HG02623 (cell line): ENCODE data around the gene CORIN.
"Not testable (repeated sequence)": the region's sequence is repeated elsewhere in the genome, so short reads cannot be mapped to it uniquely, and the experiment has no call there.

ENCODE experiments used
- ATAC-seq: cut with Tn5 transposase; IDR thresholded peaks from one replicate; pipeline ENCODE4 v1.9.1; 2021; ENCODE audit warnings: moderate library complexity; ENCODE audit not compliant: unreplicated experiment

Gene CORIN

DNA sequence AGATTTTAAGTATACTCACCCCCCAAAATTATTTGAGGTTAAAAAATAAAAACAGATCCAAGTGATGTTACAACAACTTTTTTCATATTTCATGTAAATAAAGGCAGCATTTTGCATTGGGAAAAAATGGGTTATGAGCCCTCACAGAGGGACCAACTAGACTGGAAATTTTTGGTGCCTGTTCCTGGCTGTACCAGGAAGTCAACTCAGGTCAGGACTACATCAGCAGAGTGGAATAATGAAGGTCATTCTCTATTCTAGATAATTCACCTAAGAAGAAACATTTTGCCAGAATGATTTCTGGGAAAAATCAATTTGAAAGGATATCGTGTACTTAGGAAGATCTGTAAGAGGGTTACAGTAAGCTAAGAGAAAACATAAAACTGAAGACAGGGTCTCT is 66.8 kb downstream of the CORIN start:
- ATAC-seq, result no peak

GRCh38 chr4:47767956-47768355 is 69.9 kb downstream of the CORIN start:
- not testable (repeated sequence) for ATAC-seq

DNA sequence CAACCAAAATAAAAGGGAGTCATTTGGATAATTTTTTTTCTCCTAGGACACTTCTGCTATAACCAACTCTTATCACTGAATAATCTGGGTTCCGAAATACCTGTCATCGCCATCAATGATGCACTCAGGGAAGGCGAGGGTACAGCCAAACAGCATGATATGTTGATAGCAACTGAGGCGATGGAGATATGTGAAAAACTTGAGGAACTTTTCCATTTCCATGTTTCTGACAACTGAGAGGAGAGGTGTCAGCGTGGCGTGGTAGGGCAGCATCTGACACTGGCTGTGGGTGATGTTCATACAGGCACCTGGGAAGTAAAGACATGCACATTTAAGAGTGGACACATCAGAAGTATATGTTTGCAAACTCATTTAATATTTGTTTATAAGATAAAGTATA is 74.6 kb downstream of the CORIN start:
- no peak for ATAC-seq

- ATAC-seq, result no peak
Observed at GRCh38 chr4:47762376-47763266, 75.2 kb downstream of the CORIN start.

GRCh38 chr4:47753316-47753715 is 84.6 kb downstream of the CORIN start:
- ATAC-seq, result not testable (repeated sequence)

DNA sequence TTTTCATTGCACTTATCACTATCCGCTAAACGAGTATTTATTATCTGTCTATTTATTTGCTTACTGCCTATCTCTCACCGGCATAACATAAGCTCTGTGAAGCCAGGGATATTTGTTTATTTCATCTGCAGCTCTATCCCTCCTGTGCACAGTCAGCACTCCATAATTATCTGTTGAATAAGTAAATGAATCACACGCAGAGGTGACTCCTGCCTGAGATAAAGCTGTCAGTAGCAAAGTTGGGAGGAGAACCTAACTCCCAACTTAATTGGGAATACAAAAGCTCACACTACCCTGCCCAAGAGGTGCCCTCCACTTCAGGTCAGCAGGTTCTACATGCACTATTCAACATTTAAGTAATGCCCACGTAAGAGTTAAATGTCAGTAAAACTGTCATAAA is 85.7 kb downstream of the CORIN start:
- ATAC-seq, result no peak

DNA sequence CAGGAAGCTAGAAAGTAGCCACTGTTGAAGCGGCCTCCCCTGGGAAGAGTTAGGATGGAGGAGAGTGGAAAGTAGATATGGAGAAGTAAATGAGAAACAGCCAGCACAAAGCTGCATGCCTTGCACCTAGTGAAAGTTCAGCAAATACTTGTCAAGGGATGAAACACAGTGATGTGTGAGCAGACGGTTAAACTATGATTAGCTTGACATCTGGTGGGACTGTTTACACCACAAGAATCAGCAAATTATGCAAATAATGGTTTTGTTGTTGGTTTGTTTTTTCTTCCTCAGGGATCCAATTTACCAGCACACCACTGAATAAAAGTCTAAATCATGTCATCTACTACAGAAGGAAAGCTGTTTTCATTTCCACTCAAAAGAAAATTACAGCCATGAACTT is 87.1 kb downstream of the CORIN start:
- ATAC-seq, result no peak

- ATAC-seq, result no peak
Observed at GRCh38 chr4:47749858-47750257, 88.0 kb downstream of the CORIN start.

- no peak for ATAC-seq
Observed at GRCh38 chr4:47749060-47749459, 88.8 kb downstream of the CORIN start.

GRCh38 chr4:47747846-47748494 is 89.9 kb downstream of the CORIN start:
- no peak for ATAC-seq

DNA sequence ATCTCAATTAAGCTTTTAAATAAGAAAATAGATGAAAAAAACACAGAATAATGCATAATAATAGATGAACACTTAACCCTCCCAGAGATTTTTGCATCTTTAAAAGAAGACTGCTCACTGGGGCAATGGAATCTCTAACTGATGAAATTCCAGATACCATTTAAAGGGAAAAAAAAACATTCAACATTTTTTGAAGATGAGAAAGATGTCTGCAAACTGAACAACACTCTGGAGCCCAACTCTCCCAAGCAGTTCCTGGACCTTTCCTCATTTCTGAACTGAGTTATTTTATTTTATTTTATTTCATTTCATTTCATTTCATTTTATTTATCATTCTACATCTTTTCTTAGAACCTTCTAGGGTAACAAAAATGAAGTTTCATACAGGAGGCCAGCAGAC is 90.7 kb downstream of the CORIN start:
- ATAC-seq, result no peak

GRCh38 chr4:47746122-47746521 is 91.7 kb downstream of the CORIN start:
- no peak for ATAC-seq

DNA sequence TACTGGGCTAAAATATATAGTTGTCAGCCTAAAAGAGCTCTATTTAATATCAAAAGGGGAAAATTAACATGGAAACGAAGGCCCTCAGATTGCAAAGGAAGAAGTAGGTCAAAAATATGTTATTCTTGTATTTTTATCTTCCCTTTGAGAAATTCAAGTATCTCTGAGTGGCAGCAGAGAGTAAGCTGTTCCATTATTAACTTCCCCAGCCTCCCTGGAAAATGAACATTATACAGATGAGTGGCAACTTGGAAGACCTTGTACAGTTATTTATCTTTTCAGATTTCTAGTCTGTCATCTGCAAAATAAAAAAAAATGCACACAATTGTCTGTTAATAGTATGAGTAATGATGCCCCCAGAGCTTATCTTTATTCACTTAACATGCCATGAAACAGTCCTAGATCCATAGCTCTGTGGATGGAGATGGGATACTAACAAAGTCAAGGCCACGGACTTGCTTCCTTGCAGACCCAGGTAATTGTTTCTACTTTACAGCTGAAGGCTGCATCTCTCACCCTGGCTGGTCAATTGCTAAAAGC is 93.0 kb downstream of the CORIN start:
- no peak for ATAC-seq

GRCh38 chr4:47744253-47744652 is 93.6 kb downstream of the CORIN start:
- ATAC-seq, result no peak

GRCh38 chr4:47741200-47741599 is 96.7 kb downstream of the CORIN start:
- ATAC-seq, result no peak

- ATAC-seq, result no peak
Observed at GRCh38 chr4:47737326-47737725, 100.5 kb downstream of the CORIN start.

- no peak for ATAC-seq
Observed at GRCh38 chr4:47736555-47736954, 101.3 kb downstream of the CORIN start.

DNA sequence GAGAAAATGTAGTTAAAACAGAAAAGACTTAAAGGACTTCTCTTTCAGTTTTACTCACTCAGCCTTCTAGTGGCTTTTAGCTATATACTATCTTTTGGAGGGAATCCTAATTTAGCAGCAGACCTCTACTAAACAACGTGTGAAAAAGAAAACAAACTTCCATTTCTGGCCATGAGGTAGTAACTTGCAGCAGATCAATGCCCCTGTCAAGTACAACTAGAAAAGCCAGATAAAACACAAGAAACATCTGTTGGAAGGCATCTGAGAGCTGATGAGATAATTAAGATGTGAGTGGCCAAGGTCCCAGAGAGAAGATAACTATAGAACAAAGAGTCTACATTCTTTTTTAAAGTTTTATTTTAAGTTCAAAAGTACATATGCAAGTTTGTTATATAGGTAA is 101.7 kb downstream of the CORIN start:
- ATAC-seq, result no peak

- no peak for ATAC-seq
Observed at GRCh38 chr4:47733302-47734175, 104.3 kb downstream of the CORIN start.

GRCh38 chr4:47731182-47731581 is 106.7 kb downstream of the CORIN start:
- ATAC-seq, result no peak

DNA sequence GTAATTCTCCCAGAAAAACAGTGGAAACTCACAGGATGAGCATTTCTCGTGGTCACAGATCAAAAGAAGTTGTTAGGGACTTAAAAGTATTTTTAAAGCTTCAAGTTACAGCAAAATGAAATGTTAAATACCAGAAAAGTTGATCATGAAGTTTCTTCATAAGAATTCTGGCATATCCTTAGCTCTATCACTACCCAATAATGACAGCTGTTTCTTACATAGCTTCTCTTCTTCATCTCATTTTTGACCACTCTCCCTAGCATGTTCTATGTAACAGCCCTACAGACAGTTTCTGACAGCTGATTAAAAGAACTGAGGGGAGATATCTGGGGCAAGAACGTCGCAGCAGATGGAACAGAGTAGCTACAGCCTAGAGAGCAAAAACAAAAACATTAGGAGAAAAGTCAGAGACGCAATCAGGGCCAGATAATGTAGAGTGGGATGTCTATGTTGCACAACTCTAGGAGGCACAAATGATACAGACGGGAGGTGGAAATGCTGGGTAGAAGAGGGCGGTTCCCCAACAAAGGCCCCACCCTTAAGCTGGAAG is 108.7 kb downstream of the CORIN start:
- no peak for ATAC-seq
